Measurements from ENCODE around the gene CHI3L1. TPM values are rescaled to one million over a fixed set of nuclear protein-coding genes. Genes with fewer than 3 reads are reported as not detected.

Gene CHI3L1
- total RNA-seq, 1 donor from 2014 or later: not detected

GRCh38 chr1:203186091-203186445 lies 436 bp downstream of the CHI3L1 start:
- DNase-seq (ENCODE audit: low spot score, unreplicated experiment): no peak
- Mint-ChIP-seq H3K4me3 (ENCODE audit: low read depth) (no peak overlapping the region), H3K9me3 (ENCODE audit: low read depth) (no peaks in the 10 kb centered on the region), H3K4me1 (ENCODE audit: low read depth) (peaks cover 2% of the 10 kb centered on the region), H3K36me3 (ENCODE audit: insufficient read depth) (no peaks in the 10 kb centered on the region), H3K27ac (no peak overlapping the region), H3K27me3 (peaks cover 98% of the 10 kb centered on the region)
- TF ChIP-seq CTCF (IDR thresholded peaks at IDR 0.05; ENCODE audit: unreplicated experiment): no peak

- H3K4me3 Mint-ChIP-seq (ENCODE audit: low read depth): no peak overlapping the region
These were observed 919 bp downstream of the CHI3L1 start for GRCh38 chr1:203185585-203185984.

GRCh38 chr1:203185061-203185461 lies 1.4 kb downstream of the CHI3L1 start:
- Mint-ChIP-seq H3K9me3 (ENCODE audit: low read depth) (no peaks in the 10 kb centered on the region), H3K4me1 (ENCODE audit: low read depth) (peaks cover 2% of the 10 kb centered on the region), H3K27me3 (peaks cover 100% of the 10 kb centered on the region), H3K4me3 (ENCODE audit: low read depth) (no peak overlapping the region), H3K36me3 (ENCODE audit: insufficient read depth) (no peaks in the 10 kb centered on the region), H3K27ac (no peak overlapping the region)
- TF ChIP-seq CTCF (IDR thresholded peaks at IDR 0.05; ENCODE audit: unreplicated experiment): no peak
- DNase-seq (ENCODE audit: low spot score, unreplicated experiment): no peak

More at GRCh38 chr1:203185585-203185984, 919 bp downstream of the CHI3L1 start:
- no peak for DNase-seq (ENCODE audit: low spot score, unreplicated experiment)
- no peak for TF ChIP-seq CTCF (IDR thresholded peaks at IDR 0.05; ENCODE audit: unreplicated experiment)
- H3K9me3 Mint-ChIP-seq (ENCODE audit: low read depth): no peaks in the 10 kb centered on the region
- peaks cover 100% of the 10 kb centered on the region for H3K27me3 Mint-ChIP-seq
- no peaks in the 10 kb centered on the region for H3K36me3 Mint-ChIP-seq (ENCODE audit: insufficient read depth)
- peaks cover 2% of the 10 kb centered on the region for H3K4me1 Mint-ChIP-seq (ENCODE audit: low read depth)
- no peak overlapping the region for H3K27ac Mint-ChIP-seq

GRCh38 chr1:203184467-203184866 lies 2.0 kb downstream of the CHI3L1 start:
- Mint-ChIP-seq H3K36me3 (ENCODE audit: insufficient read depth) (no peaks in the 10 kb centered on the region), H3K27me3 (peaks cover 100% of the 10 kb centered on the region), H3K27ac (no peak overlapping the region), H3K9me3 (ENCODE audit: low read depth) (no peaks in the 10 kb centered on the region), H3K4me1 (ENCODE audit: low read depth) (peaks cover 2% of the 10 kb centered on the region), H3K4me3 (ENCODE audit: low read depth) (no peak overlapping the region)
- DNase-seq (ENCODE audit: low spot score, unreplicated experiment): no peak
- no peak for TF ChIP-seq CTCF (IDR thresholded peaks at IDR 0.05; ENCODE audit: unreplicated experiment)

GRCh38 chr1:203183828-203184227 lies 2.7 kb downstream of the CHI3L1 start:
- TF ChIP-seq CTCF (IDR thresholded peaks at IDR 0.05; ENCODE audit: unreplicated experiment): no peak
- Mint-ChIP-seq H3K27me3 (peaks cover 99% of the 10 kb centered on the region), H3K4me3 (ENCODE audit: low read depth) (no peak overlapping the region), H3K36me3 (ENCODE audit: insufficient read depth) (no peaks in the 10 kb centered on the region), H3K27ac (no peak overlapping the region), H3K9me3 (ENCODE audit: low read depth) (no peaks in the 10 kb centered on the region), H3K4me1 (ENCODE audit: low read depth) (peaks cover 2% of the 10 kb centered on the region)
- no peak for DNase-seq (ENCODE audit: low spot score, unreplicated experiment)
